HK-2 (cell line): Measurements from ENCODE around the gene KRT73.

Source experiments
- DNase-seq: peaks from one replicate; pipeline ENCODE4 v3.0.0-alpha.2; 2018; ENCODE audit not compliant: unreplicated experiment

The KRT73 gene

DNA sequence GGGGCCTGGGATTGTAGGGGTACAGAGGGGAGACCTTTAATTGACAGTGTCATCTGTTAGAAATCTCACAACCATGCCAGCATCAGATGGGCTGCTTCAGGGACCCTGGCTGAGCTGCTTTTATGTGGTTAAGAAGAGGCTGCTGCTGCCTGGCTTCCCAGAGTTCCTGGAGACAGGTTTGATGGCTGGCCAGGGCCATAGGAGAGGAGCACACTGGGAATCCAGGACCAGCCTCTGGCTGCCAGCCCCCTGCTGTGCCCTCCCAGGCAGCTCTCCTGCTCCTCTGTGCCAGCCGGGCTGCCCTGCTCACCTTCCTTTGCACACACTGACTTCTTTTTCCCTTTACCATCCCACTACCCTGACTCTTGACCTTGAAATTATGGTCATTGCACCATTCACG lies 507 bp upstream of the KRT73 start:
- no peak for DNase-seq

DNA sequence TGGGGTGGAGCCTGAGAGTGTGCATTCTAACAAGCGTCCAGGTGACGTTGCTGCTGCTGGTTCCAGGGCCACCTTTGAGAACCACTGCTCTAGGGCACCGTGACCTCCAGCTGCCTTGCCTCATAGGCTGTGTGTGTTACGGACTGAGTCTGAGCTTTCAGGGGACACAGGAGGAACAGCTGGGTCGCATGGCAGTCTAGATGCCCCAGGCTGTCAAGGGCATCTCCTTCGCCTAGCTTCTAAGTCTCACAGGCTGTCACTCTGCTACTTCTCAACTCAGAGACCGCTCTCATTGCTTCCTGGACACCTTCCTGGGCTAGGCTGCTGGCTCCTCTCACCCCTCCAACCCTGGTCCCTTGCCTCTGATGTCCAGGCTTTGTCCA lies 965 bp downstream of the KRT73 start:
- no peak for DNase-seq

DNA sequence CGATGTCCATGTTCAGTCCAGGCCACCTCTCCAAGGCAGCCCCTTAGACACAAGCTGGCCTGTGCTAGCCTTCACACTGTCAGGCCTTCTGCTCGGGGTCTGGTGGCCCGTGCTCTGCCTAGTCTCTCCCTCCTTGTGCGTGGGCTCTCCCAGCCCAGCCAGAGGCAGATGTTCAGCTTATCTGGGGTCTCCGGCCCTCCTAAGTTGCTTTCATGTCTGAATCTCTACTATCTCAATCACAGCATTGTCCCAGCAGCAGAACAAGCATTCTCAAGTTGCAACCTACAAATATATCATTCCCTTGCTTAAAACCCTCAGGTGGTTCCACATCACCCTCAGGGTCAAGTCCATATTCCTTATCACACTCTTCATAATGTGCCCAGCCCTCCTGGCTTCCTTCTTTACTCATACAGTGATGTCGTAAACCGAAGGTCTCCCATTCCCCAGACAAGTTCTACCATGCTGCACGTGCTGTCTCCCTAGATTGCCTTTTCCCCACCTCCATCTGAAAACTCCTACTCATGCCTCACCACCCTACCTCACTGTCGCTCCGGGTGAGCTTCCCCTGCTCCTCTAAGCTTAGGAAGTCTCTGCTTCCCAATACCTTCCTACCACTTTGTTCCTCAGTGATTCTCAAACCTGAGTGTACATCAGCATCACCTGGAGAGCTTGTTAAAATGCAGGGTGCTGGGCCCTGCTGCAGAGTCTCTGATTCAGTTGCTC lies 1.5 kb downstream of the KRT73 start:
- DNase-seq, result no peak

- DNase-seq, result no peak
These were observed 2.4 kb downstream of the KRT73 start for GRCh38 chr12:52615912-52616311.

DNA sequence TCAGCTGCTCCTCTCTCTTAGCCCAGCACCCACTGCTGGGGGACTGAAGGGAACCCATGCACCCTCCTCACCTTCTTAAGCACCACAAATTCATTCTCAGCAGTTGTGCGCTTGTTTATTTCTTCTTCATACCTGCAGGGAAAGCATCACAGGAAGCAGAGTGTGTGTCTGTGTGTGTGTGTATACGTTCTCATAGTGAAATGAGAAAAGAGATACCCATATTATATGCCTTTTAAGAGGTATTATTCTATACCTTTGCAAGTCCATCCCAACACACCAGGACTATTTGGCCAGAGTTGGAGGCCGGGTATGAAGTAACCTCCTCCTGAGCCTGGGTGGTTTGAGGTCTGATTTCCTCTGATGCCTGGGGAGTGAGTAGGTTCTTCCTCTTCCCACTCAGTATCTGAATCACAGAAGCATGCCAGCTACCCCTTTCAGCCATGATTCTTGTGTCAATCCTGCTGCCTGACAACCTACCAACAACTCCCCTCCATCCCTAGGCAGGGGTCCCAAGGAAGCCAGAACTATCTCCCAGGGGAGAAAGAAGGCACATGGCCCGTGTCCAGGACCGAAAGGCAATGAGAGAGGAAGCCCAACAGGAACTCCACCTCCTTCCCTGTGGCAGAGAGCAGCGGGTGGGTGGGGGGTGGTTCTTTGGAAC lies 3.0 kb downstream of the KRT73 start:
- DNase-seq, result no peak

- no peak for DNase-seq
These were observed 3.8 kb downstream of the KRT73 start for GRCh38 chr12:52614381-52615207.

GRCh38 chr12:52613384-52614030 lies 4.9 kb downstream of the KRT73 start:
- no peak for DNase-seq

DNA sequence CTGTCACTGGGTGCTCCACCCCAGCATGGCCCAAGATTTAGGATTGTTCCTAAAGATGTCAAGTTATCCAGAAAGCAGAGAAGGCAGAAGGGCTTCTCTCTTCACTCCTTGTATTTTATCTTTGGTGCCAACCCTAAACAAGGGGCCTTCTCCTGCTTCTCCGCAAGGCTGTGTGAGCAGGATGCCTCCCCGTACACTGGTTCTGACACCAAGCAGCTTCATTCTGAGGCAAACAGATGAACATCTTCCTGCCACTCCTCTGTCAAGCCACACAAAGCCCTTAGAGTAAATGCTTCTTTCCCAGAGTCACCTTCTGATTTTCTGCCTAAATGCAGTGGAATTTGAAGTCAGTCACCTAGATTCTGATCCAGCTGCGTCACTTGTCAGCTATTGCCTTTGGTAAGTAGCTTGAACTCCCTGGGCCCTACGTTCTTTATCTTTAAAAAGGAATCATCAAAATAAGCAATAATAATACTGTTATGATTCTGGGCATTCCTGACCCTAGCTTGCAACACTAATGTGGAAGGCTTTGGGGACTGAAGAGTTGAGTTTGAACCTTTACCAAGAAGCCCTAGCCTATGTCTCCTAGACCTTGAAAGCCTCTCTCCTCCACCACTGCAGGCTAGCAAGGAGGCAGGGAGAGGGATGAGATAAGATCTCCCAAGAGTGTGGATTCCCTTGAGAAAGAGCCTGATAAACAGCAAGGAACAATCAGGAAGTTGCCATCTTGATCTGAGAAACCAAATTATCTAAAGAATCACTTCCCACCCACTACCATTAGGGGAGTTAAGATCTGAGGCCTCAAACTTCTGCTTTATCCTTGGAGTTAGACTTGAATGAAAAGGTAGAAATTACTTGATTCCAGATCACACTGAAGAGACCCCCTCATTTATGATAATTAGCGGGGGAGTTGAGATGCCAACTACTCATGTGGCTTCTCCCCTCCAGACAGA lies 5.7 kb downstream of the KRT73 start:
- DNase-seq, result no peak

DNA sequence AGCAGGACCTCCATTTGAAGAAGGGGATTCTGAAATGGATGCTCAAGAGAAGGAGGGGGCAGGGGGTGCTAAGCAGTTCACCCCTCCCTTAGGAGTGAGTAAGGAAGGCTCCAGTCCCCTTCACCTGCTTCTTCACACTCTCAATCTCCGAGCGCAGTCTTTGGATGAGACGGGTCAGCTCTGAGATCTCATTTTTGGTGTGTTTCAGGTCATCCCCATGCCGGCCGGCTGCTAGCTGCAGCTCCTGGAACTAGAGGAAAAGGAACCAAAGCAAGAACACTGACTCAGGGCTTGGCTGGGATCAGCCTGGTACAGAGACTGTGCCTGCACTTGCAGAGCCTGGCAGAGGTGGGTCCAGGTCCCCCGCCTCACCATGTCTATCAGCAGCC lies 7.3 kb downstream of the KRT73 start:
- DNase-seq, result no peak

DNA sequence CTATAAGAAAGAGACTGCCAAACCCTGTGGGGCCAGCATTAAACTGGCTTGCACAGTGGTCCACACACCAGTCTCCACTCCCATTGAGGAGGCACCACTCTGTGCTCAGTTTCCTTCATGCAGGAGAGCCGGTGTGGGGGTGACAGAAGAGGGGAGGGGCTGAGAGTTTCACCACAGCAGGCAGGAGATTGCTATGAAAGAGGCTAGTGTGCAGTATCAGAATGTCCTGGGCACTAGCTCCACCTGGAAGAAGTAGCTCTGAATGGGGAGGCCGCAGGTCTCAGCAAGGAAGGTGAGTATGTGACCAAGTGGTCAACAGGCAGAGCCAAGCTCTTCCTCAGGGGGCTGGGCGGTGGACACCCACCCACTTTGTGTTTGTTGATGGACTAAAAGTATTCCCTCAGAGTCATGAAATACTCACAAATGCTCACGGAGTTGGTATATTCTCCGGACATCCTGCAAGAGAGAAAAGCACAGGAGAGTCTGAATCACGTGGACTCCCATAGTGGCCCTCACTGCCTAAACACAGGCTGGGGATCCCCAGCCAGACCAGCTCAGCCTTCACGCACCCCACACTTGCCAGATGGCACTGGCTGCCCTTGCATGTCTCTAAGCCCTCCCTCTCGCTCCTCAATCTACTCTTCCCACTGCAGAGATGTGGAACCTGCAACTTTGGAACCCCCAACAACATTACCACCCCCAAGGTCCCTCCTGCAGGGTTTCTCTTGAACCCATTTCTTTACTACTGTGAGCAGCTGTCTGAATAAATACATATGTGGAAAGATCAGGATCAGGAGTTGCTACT lies 9.3 kb downstream of the KRT73 start:
- DNase-seq, result no peak

DNA sequence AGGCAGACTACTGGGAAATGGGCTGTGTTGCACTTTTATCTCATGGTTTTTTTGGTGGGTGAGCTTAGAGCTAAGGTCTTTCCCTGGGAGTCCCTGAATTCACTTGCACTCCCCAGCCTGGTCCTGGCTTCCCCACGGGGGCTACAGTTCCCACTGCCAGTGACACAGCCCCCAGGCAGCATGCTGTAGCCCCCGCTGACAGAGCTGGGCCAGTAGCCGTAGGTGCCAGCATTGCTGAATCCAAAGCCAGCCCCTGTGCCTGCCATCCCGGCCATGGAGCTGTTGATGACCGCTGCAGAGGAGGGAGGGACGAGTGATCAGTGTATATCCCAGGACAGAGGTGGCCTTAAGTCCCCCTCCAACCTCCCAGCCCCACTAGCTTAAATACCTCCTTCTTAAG lies 10.2 kb downstream of the KRT73 start:
- no peak for DNase-seq

GRCh38 chr12:52607314-52607713 lies 11.0 kb downstream of the KRT73 start:
- no peak for DNase-seq

DNA sequence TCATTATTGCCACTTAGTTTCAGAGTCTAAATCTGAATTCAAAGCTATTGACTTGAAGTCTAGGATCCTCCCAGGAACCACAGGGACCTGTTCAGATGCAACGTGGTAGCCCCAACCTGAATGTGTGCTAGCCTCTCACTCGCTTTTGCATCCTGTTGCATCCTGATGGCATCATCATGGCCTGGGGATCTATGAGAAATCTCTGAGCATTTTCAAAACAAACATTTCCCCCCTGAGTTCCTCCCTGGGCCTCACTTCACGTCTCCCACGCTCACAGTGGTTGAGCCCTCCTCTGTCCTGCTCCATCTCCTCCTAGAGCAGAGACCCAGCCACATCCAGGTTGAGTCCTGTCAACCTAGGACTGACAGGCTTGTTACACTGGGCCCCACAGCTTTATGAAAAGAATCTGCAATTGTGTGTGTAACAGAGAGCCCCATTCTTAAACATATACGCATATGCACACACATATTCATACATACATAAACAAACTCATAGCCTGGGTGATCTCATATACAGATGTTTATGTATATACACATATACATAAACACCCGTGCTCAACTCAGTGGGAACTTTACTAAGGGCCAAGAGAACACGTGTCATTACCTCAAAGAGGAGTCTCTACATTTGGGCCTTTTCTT lies 11.7 kb downstream of the KRT73 start:
- no peak for DNase-seq

DNA sequence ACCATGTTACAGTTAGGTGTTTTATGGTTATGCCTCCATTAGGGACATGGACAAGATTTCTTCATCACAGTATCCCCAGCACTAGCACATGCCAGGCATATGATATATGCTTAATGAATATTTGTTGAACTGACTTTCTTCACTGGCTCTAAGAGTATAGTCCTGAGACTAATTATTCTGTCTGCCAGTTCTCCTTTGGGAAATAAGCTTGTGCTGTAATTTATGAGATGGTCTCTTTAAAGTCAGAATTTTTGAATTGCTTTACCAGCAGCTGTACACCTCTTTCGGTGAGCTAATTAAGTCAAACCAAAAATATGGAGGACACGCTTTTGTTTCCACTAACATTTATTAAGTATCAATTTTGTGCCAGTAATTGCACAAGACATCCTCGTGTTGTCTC lies 12.3 kb downstream of the KRT73 start:
- no peak for DNase-seq

GRCh38 chr12:52605542-52605941 lies 12.8 kb downstream of the KRT73 start:
- DNase-seq, result no peak

DNA sequence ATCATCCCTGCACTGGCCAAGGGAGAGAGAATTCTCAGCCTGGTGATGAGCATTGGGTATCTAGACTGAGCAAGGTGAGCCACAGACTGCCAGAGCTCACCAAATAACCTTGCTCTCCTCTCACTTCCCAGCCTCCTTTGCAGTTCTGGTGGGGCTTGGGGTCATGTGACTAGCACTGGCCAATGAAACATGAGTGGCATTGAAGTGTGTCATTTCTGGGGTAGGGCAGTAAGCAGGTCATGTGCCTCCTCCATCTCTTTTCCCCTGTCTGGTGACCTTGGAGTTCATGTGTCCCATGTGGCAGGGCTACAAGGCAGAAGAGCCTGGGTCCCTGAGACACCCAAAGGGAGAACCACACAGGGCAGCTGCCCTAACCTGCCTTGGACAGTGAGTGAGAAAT lies 13.5 kb downstream of the KRT73 start:
- DNase-seq, result no peak

- DNase-seq, result no peak
These were observed 15.0 kb downstream of the KRT73 start for GRCh38 chr12:52603314-52603713.

GRCh38 chr12:52602552-52602951 lies 15.8 kb downstream of the KRT73 start:
- no peak for DNase-seq

GRCh38 chr12:52601671-52602070 lies 16.7 kb downstream of the KRT73 start:
- DNase-seq, result no peak

DNA sequence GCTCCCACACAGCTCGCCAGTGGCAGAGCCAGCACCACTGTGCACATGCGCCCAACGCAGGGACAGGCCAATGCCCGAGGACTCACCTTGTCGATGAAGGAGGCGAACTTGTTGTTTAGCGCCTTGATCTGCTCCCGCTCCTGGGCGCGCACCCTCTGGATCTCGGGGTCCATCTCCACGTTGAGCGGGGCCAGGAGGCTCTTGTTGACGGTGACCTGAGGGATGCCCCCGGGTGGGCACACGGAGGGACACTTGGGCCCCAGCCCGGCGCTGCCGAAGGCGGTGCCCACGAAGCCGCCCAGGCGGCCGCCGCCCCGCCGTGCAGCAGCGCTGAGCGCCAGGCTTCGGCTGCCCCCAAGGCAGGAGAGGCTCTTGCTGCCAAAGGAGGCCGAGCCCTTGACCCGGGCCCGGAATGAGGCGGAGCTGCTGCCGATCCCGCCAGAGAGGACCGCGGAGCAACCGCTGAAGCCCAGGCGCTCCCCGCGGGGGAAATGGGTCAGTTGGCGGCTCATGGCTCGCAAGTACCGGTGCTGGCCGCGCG lies 17.3 kb downstream of the KRT73 start, which contains the start of gene KRT72:
Gene KRT72 (minus strand): TSS at position 523 of the 541 bp plus-strand sequence. CDS start 11 bp downstream, at position 512.
- DNase-seq, result no peak
